Activated CD8-positive, alpha-beta memory T cell treated with anti-CD3 and anti-CD28 coated beads for 1 hour (primary cell): ENCODE measurements around the gene RALGPS1.

Source experiments
- DNase-seq, 2 donors: peaks; one replicate each; pipeline ENCODE4 v3.0.0-alpha.2; 2020; ENCODE audit warnings: low read depth in 1 of 2; ENCODE audit errors: extremely low read depth in 1 of 2

Gene RALGPS1

DNA sequence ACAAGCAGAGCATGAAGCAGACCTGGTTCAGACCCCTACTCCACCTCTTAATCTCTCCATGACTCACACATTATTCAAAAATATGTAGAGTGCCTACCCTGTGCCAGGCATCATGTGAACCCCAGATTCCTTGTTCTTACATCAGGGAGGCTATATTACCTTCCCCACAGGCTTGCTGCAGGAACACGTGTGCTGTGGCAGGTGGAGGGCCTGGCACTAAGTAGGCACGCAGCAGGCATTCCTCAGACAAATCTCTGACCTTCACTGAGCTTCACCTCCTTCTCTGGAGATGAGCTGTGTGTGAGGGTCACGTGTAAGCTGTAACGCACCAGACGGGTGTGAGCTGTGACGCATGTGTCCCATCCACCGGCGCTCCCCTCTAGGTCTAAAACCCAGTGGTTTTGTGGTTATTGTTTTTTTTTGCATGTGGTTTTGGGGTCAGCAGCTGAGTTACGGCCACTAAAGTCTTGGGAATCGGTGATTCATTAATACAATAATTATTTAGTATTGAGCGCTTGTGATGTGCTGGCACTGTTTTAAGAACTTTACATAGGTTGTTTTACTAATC, 177.5 kb downstream of the RALGPS1 start:
- no peak for DNase-seq

DNA sequence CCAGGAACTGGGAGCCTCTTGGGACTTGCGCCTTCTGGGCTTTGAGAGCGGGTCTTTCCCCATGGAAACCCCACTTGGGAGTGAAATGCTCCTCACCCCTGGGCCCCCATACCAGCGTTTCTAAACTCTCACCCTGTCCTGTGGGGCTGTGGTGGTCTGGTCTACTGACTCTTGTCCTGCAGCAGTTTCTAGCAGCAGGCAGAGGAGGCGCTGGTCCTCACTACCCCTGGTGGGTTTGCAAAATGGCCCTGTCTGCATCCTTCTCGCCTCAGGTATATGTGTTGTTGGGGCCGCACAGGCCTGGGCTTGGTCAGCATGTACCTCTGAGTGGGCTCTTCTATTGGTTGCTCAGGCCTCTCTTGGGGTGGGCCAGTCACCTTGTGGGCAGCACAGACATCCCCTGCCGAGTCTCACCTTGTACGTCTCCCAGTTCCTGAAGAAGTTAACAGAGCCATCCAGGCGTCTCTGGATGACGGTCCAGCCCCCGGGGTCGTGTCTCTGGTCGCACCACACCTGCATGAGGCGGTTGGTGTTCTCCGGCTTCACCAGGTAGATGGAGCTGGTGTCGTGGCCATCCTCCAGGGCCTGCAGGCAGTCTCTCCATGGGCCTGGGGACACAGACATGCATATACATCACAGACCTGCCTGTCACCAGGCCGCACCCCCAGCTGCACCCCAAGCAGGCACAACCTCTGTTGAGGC, 178.9 kb downstream of the RALGPS1 start:
- DNase-seq: no peak

DNA sequence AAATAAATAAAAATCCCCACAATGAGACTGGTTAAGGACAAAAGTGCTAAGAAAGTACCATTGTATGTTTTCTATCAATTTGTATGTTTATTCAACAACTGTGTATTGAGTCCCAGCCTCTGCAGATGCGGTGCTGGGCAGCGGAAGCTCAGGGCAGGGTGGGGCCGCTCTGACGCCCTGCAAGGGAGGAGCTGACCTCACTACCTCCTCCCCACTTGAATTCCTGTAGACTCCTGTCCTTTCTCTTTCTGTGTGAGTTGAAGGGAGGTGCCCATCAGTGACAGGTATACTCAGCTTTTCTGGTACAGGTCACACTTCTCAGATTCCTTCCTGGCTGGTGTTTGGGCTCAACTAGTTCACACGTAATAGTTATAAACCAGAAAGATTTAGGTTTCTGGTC, 180.8 kb downstream of the RALGPS1 start:
- DNase-seq: no peak

DNA sequence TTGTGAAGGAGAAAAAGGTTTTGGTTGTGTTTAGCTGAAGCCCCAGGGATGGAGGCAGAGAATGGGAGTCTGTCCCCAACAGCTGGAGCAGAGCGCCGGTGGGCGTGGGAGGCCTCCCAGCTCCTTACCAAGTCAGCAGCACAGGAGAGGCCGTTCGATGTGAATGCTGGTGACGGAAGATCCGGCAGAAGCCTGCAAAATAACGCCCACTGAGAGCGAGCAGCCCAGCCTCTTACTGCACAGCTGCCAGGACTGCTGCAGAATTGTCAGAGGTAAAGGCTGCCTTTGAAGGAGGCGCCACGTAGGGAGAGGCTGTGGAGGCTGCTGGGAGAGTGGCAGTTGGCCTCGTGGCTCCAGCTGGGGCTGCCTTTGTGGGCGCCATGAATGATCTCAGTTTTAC, 181.6 kb downstream of the RALGPS1 start:
- DNase-seq: no peak

DNA sequence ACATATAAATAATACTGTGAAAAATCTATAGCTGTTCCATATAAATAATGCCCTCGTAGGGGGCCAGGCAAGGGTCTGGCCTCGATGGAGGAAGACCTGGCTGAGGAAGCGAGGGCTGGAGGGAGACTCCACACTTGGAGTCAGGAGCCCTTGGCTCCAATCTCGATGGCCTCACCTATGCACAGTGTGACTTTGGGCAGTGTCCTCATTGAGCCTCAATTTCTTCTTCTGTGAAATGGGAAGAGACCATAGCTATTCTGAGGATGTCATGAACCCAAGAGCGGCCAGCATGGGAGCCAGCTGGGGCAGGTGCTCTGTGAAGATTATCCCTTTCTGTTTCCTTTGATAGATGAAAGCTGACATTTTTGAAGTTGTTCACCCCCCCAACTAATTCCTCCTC, 183.1 kb downstream of the RALGPS1 start:
- DNase-seq: no peak

DNA sequence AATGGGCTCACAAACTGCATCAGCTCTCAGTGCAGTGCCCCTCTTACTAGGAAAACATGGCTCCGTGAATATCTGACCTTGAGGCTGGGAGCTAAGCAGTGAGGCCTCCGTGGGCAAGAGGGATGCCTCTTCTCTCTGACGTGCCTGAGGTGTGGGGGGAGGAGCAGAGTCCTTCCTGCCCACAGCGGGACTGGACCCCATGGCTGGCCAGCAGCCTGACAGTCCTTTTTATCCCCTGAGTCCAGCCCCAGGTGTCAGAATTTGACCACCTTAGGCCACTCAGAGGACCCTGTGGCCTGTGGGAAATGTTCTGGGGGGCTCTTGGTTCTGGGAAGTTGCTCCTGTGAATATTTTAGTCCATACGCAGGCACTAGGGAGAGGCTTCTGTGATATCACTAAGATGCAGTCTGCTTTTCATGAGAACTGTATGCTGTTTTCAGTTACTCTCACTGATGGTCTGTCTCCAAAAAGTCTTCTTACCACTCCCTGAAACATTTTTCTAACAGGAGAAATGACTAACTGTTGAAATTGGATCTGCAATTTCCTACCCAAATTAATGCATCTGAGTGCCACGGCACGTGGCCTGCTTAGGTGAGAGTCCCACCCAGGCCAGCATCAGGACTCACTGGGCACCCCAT, 184.5 kb downstream of the RALGPS1 start:
- no peak for DNase-seq

DNA sequence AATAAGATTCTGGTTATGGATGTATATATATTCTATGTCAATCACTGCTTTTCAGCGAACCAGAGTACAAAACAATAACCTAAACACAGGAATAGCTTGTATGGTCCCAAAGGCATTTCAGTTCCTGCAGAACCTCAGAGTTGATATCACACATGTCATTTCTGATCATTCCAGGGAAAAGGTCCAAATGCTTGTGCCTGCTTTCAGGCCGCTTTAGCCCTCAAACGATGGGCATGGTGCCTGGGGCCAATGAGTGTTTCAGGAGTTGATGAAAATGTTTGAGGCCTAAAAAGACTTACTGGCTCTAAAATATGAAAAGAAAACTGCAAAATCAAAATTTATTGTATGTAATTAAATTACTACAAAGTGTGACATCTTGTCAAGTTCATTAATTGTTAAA, 185.1 kb downstream of the RALGPS1 start:
- DNase-seq: no peak

DNA sequence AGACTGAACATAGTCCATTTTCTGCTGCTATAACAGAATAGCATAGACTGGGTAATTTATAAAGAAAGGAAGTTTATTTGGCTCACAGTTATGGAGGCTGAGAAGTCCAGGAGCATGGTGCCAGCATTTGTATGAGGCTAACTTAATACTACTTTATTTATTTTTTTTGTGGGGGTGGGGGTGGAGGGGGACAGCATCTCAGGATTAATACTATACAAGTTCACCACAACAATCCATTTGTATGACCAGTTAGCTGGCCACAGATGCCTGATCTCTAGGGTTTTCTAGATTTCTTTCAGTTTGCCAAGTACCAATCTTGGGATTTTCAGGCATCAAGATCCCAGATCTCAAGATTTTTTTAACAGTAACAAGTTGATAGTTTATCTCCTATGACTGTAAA, 187.6 kb downstream of the RALGPS1 start:
- no peak for DNase-seq

DNA sequence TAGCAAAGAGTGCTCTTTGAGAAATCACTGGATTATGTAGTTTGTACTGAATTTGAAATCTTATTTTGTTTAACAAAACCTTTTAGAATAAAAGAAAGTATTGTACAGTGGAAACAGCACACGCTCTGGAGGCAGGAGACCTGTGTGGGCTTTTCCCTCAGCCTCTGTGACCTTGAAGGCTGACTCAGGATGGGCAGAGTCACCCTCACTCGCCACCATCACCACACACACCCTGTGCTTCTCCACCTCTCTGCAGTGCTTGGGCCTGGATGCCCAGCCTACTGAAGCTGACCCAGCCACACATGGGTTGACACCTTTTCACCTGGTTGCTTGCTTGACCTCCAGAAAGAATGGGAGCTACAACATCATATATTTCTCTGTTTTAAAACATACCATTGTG, 188.2 kb downstream of the RALGPS1 start:
- DNase-seq: no peak

DNA sequence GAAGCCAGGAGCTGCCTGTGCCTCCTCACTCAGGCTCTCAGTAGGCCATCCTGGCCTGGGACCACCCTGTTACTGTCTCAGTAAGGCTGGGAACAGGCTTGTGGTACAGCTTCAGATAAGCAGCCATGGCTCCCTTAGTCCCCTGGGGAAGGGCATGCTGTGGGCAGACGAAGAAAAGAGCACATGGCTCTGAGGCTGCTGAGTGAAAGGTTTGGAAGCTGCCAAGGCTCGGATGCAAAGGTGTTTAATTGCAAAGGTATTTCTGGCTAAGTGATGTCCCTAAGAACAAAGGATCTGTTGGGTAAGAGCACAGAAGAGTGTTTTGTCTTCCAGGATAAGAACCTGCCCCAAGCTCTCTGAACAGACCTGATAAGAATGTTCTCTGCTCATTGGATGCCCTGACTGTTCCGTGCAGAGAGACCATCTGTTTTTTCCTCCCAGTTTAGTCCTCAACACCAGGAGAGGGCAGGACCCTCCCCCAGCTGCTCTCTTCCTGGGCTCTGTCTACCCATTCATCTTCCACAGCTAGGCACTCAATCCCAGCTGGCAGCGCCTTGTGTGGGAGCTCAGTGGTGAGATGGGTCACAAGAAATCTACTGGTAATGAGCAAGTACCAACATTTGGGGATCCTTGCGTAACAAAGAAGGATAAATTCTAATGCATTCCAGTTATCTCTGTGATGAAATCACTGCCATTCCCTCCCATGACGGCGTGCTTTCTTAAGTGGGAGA, 190.2 kb downstream of the RALGPS1 start:
- DNase-seq: no peak

DNA sequence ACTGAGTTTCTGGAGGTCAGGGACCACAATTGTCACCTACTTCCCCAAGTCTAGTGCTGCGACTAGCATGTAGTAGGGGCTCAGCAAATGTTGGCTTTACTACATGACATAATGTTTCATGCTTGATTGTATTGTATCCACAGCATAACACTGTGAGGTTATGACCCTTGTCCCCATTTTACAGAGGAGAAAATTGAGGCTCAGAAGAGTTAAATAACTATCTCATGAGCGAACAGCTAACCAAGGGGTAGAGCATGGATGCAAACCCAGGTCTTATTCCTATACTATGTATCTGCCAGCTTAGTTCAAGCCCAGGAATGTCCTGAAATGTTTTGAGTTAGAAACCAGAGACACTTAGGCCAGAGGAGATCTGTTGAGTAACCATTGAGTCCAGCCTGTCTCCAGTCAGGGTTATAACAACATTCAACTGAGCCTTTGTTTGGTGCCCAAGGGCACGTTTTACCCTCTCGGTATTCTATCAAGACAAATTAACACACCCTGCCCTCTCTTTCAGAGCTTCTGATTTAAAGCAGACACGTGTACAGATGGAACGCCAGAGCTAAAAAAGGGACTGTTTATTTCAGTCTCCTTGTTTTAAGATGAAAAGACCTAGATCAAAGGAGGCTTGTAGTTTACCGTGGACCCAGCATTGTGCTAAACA, 191.4 kb downstream of the RALGPS1 start:
- DNase-seq: no peak

DNA sequence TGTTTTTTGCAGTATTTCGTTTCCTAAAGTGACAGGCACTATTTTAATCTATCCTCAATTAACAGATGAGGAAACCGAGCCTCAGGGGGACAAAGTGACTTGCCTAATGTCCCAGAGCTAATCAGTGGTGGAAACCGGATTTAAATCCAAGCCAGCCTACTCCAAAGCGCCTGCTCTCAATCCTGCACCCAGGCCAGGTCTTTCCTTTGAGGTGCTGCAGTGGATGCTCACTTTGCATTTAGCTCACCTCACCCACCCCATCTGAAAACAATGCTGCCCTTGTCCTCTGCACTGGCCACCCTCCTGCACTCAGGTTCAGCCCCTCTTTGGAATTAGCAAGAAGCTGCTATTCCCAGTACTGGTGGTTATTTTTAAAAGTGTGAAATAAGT, 191.9 kb downstream of the RALGPS1 start:
- DNase-seq: no peak

DNA sequence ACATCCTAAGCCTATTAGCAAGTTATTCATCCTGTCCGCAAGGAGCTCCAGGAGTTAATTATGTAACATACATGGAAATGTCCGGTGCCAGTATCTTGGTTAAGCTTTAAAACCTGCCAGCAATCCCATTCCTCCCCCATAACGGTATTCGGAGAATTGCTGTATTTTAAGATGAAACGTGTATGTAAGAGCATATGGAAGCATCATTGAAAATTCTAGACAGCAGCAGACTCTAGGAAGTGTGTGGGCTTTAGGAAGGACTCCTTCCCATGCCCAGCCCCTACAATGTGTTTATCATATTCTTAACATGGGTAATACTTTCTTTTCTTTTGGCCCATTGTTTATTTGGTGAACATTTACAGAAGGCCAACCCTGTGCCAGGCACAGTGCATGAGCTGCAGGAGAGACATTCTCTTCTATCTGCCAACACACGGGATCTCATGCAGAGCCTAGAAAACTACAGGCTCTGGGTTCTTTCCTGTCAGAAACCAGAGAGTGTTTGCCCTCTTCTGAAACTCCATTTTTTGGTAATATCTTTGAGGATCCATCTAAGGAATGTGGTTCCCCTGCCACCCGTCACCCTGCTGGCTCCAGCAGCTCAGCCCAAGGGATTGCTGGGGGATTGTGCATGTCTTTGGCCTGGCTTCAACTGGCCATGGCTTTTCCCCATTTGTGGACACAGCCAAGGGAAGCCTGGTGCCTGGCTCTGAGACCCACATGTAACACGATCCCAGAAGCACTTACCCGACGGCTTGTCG, 192.8 kb downstream of the RALGPS1 start:
- no peak for DNase-seq

DNA sequence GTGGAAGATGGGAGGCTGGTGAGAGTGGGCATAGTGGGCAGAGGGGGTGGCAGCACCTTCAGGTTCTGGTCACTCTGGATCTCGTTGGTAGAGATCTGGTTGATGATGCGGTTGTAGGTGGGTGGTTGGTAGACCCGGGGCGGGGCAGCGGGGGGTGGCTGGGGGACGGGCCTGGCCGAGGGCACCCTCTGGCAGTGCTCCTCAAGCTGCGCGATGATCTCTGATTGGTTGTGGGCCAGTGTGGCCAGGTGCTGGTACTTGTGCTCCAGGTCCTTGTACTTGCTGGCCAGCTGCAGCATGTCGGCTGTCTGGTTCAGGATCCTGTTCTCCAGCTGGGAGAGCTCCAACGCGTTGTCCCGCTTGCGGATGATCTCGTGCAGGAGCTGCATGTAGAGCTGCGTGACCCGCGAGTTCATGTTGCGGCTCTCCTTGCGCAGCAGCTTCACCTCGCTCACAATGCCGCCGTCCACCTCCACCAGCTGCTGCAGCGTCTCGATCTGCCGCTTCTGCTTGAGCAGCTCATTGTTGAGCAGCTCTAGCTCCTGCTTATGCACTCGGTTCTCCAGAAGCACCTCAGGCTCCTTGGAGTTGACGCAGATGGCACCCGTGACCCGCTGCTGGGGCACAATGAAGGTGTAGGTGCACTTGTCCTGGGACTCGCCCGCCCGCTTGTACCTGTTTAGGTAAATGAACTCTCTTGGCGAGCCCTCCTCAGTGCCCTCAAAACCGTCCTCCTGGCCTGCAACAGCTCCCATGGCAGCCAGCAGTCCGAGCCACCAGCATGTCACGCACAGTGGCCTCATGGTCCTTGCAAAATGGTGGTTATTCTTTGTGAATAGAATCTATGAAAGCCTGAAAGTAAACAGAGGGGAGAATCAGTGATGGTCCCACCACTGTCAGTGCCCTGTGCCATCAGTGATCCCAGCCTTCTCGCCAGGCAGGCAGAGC, 193.6 kb downstream of the RALGPS1 start:
- no peak for DNase-seq

DNA sequence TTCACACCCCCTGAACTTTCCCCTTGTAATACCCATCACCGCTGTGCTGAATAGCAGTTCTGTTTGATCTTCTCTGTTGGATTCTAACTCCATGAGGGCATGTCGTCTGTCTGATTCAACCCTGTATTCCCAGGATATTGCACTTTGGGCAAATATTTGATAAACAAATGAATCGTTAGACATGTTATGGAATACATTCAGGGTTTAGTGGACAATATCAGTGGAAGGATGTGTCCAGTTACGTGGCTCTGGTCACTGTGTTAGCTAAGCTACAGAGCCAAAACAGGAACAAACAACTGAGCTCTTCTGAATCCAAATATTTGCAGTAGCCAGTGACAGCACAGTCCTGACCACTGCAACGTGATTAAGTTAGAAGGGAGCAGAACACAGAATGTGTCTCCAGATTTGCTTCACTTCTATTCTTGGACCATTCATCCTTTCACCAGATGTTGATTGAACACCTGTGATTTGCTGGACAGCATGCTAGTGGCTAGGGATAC, 194.7 kb downstream of the RALGPS1 start:
- no peak for DNase-seq

DNA sequence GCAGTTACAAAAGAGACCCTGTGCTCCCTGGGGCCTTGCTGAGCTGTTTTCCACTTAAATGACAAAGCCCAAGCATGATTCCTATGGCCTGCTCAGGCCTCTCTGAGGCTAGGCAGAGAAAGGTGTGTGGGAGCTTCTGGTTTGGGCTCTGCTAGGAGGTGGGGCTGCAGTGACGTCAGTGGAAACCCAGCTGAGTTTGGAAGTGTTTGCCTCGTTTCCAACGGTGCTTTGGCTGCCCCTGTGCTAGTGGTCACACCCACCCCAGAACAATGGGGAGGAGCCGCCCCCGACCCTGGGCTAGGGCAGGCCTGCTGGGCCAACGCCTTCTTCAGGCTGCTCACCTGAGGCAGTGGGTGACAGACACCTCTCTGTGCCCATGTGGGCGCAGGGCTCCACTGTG, 197.5 kb downstream of the RALGPS1 start:
- DNase-seq: no peak

DNA sequence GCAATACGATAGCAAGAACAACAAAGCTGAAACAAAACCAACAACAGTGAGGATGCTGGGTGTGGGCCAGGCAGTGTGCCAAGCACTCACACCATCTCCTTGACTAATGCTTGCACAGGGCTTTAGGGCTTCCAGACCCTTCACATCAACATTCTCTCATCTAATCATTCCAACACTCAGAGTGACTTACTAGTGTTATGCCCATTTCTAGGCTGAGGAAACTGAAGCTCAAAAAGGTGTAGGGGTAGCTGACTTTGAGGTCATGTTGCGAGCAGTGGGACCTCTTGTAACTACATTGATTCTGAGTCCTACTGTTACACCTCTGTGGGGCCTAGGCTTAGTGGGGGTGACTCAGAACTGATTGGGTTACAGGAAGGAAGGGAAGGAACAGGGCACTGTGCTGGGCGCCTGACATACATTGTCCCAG, 198.2 kb downstream of the RALGPS1 start:
- DNase-seq: no peak

DNA sequence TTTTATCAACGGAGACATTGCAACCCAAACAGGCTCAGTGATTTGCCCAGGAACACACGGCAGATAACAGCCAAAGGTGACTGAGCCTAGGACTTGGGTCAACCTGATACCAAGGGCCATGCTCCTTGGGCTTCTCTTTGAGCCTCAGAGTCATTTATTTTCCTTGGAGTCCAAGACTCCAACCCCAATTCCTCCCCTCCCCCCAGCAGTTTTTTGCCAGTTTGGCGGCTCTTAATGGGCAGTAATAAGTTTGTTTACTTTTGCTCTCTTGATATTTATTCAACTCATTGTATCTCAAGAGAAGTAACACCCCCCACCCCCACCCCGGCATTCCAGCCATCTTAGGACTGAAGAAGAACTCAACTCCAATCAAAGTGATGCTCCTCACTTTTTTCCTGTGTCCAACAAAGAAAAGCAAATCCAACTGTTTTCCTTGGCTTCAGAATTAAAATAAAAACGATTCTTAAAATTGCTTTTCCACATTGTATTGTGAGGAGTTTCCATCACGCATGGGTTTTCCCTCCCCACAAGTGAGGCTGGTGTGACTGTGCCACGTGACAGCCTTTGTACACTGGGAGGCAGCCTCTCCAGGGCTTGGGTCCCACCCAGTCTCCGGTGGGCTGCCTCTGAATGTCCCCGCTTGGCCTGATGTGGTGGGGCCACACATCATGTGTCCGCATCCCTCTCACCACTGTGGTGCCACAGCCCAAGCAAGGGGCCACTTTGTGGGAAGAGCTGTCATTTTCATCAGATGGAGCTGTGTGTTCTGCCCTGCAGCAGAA, 198.8 kb downstream of the RALGPS1 start:
- DNase-seq: no peak

DNA sequence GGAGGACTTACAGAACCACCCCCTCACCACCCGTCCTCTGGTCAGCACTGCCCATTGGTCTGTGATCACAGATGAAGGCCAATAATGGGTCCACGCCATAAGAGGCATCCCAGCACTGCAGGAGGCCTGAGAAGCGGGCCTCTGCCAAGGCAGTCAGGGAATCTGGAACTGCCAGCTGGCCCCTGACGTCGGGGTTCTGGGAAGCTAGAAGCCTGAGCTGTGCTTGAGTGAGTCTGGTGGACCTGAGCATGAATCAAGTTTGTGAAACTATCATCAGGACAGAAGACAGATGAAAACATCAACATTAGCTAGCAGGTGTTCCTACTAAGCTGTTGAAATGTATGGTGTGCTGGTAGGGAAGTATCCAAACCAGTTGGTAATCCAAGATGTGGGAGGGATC, 200.0 kb downstream of the RALGPS1 start:
- DNase-seq: no peak
